Activated CD4-positive, alpha-beta T cell treated with anti-CD3 and anti-CD28 coated beads, Interleukin-2, amount 50 U/mL, for 24 hours (primary cell): Measurements from ENCODE around the gene LRRC8D.
"Not testable (repeated sequence)": the region's sequence is repeated elsewhere in the genome, so short reads cannot be mapped to it uniquely, and the experiment has no call there.

Experiments used
- DNase-seq, 2 donors: peaks; one replicate each; pipeline ENCODE4 v3.0.0-alpha.2; 2020; ENCODE audit warnings: low read depth in 1 of 2, low spot score in 1 of 2

Gene LRRC8D

DNA sequence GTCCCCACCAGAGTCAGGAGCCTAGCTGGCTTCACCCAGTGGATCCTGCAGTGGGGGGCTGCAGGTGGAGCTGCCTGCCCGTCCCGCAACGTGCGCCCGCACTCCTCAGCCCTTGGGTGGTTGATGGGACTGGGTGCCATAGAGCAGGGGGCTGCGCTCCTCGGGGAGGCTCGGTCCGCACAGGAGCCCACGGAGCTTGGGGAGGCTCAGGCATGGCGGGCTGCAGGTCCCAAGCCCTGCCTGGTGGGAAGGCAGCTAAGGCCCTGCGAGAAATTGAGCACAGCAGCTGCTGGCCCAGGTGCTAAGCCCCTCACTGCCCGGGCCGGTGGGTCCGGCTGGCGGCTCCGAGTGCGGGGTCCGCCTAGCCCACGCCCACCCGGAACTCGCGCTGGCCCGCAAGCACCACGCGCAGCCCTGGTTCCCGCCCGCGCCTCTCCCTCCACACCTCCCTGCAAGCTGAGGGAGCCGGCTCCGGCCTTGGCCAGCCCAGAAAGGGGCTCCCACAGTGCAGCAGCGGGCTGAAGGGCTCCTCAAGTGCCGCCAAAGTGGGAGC is 163.8 kb downstream of the LRRC8D start:
- DNase-seq: not testable (repeated sequence)

DNA sequence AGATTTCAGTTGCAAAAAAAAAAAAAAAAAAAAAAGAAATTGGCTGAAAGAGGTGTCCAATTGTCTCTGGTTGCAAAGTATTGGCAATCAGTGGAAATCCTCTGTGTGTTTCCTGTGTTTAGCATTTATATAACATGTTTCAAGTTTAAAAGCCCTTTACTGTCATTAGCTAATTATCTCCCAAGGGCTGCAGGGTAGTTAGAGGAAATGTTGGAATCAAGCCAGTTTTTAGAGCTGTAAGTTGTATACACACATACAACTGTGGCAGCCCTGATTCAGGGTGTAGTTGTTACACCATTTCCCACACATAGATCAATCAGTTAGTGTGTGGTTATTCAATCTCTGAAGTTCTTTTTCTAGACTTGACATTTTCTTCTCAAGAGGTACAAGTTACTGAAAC is 165.2 kb downstream of the LRRC8D start:
- no peak for DNase-seq
